ENCODE measurements around the gene EHD2.
"Not testable (repeated sequence)": the region's sequence is repeated elsewhere in the genome, so short reads cannot be mapped to it uniquely, and the experiment has no call there.

The EHD2 gene

GRCh38 chr19:47716270-47716937 lies 3.2 kb downstream of the EHD2 start:
- Mint-ChIP-seq H3K27me3 (ENCODE audit: low read depth, poor library complexity) (peaks cover 39% of the 10 kb centered on the region), H3K36me3 (ENCODE audit: low read depth) (no peaks in the 10 kb centered on the region), H3K4me3 (no peak overlapping the region), H3K9me3 (peaks cover 39% of the 10 kb centered on the region), H3K4me1 (peaks cover 18% of the 10 kb centered on the region), H3K27ac (no peak overlapping the region)
- no peak for DNase-seq
- TF ChIP-seq CTCF (IDR thresholded peaks at IDR 0.05) = no peak

- not testable (repeated sequence) for H3K36me3 Mint-ChIP-seq (ENCODE audit: low read depth); DNase-seq
- Mint-ChIP-seq H3K4me3 (peak overlapping the region; percentile 48), H3K27ac (peak overlapping the region; percentile 66), H3K9me3 (peaks cover 31% of the 10 kb centered on the region), H3K27me3 (ENCODE audit: low read depth, poor library complexity) (peaks cover 23% of the 10 kb centered on the region), H3K4me1 (peaks cover 18% of the 10 kb centered on the region)
Measured at GRCh38 chr19:47718415-47719046, 5.3 kb downstream of the EHD2 start.

- Mint-ChIP-seq H3K4me3 (peak overlapping the region; percentile 48), H3K9me3 (peaks cover 24% of the 10 kb centered on the region), H3K27me3 (ENCODE audit: low read depth, poor library complexity) (peaks cover 19% of the 10 kb centered on the region), H3K27ac (peak overlapping the region; percentile 66), H3K36me3 (ENCODE audit: low read depth) (no peaks in the 10 kb centered on the region), H3K4me1 (peaks cover 18% of the 10 kb centered on the region)
- no peak for TF ChIP-seq CTCF (IDR thresholded peaks at IDR 0.05)
- peak; percentile 45 for DNase-seq
Measured at GRCh38 chr19:47719047-47719859, 6.0 kb downstream of the EHD2 start.

GRCh38 chr19:47720669-47721422 lies 7.6 kb downstream of the EHD2 start:
- H3K36me3 Mint-ChIP-seq (ENCODE audit: low read depth) = no peaks in the 10 kb centered on the region
- no peak overlapping the region for H3K4me3 Mint-ChIP-seq
- H3K4me1 Mint-ChIP-seq = peaks cover 18% of the 10 kb centered on the region
- TF ChIP-seq CTCF (IDR thresholded peaks at IDR 0.05) = no peak
- peak overlapping the region; percentile 2 for H3K27ac Mint-ChIP-seq
- peaks cover 10% of the 10 kb centered on the region for H3K9me3 Mint-ChIP-seq
- DNase-seq = no peak
- peaks cover 7% of the 10 kb centered on the region for H3K27me3 Mint-ChIP-seq (ENCODE audit: low read depth, poor library complexity)

GRCh38 chr19:47723581-47723940 lies 10.3 kb downstream of the EHD2 start:
- no peak for DNase-seq
- H3K27ac Mint-ChIP-seq = no peak overlapping the region
- H3K4me3 Mint-ChIP-seq = no peak overlapping the region
- TF ChIP-seq CTCF (IDR thresholded peaks at IDR 0.05) = no peak
- peaks cover 18% of the 10 kb centered on the region for H3K4me1 Mint-ChIP-seq
- H3K9me3 Mint-ChIP-seq = no peaks in the 10 kb centered on the region
- peaks cover 8% of the 10 kb centered on the region for H3K27me3 Mint-ChIP-seq (ENCODE audit: low read depth, poor library complexity)
- no peaks in the 10 kb centered on the region for H3K36me3 Mint-ChIP-seq (ENCODE audit: low read depth)
